ENCODE data around the gene MCM7. TPM values are rescaled to one million over a fixed set of nuclear protein-coding genes. Genes with fewer than 3 reads are reported as not detected.

The MCM7 gene
- total and polyA plus RNA-seq, 2 of the 13 experiments (the other 11 are each of a cell fraction or from before 2014, with no cell fraction given): 84.5 to 214 TPM

- TF ChIP-seq FUBP1 (CRISPR knock-in tag; IDR thresholded peaks at IDR 0.05; ENCODE audit: borderline replicate concordance) (no peak), ZNF670 (CRISPR knock-in tag; IDR thresholded peaks at IDR 0.05; ENCODE audit: borderline replicate concordance) (no peak), CBX2 (IDR thresholded peaks at IDR 0.05; ENCODE audit: low read depth, low read length) (no peak), CBX2 (CRISPR knock-in tag; IDR thresholded peaks at IDR 0.05; ENCODE audit: low read depth) (no peak; the same call in 1 of the 2 replicates), ZIK1 (CRISPR knock-in tag; IDR thresholded peaks at IDR 0.05; ENCODE audit: borderline replicate concordance, low read depth) (peak; percentile 80; the same call in 1 of the 2 replicates), E2F5 (CRISPR knock-in tag; conservative IDR thresholded peaks at IDR 0.05) (peak; percentile 90), FOXP4 (CRISPR knock-in tag; IDR thresholded peaks at IDR 0.05) (peak; percentile 58; the same call in 1 of the 2 replicates), ZNF282 (IDR thresholded peaks at IDR 0.05; ENCODE audit: partially characterized antibody) (no peak), KAT8 (CRISPR knock-in tag; IDR thresholded peaks at IDR 0.05) (peak; percentile 93), CBX5 (CRISPR knock-in tag; IDR thresholded peaks at IDR 0.05; ENCODE audit: borderline replicate concordance) (no peak), BRF2 (CRISPR knock-in tag; IDR thresholded peaks at IDR 0.05) (peak; percentile 90), ZNF501 (CRISPR knock-in tag; IDR thresholded peaks at IDR 0.05) (peak; percentile 85), JUN (CRISPR knock-in tag; IDR thresholded peaks at IDR 0.05) (peak; percentile 87), BRD4 (CRISPR knock-in tag; IDR thresholded peaks at IDR 0.05) (0 out of 2 replicates have a peak, but pooled peaks have one; percentile 25), ZNF251 (CRISPR knock-in tag; IDR thresholded peaks at IDR 0.05) (peak; percentile 67; the same call in 1 of the 2 replicates), RFX5 (IDR thresholded peaks at IDR 0.05; ENCODE audit: low read depth, low read length) (no peak), ZNF761 (CRISPR knock-in tag; conservative IDR thresholded peaks at IDR 0.05) (peak; percentile 87), FLYWCH1 (CRISPR knock-in tag; IDR thresholded peaks at IDR 0.05) (peak; percentile 85; the same call in 1 of the 2 replicates), ZNF512 (CRISPR knock-in tag; IDR thresholded peaks at IDR 0.05) (no peak)
Observed at GRCh38 chr7:100088621-100089457, 12.4 kb downstream of the MCM7 start, which contains the start of gene COPS6 (continued).

Data from HepG2 (cell line).